DMS 273 (cell line): ENCODE data around the gene ANKRD50.

ENCODE experiments used
- DNase-seq: peaks from one replicate; lab custom pipeline; 2025; ENCODE audit not compliant: unreplicated experiment; lab: John Stamatoyannopoulos, UW

ANKRD50 gene

GRCh38 chr4:124637321-124637720, 75.2 kb downstream of the ANKRD50 start:
- DNase-seq = no peak

GRCh38 chr4:124636788-124637187, 75.7 kb downstream of the ANKRD50 start:
- DNase-seq = no peak

GRCh38 chr4:124635331-124635730, 77.2 kb downstream of the ANKRD50 start:
- DNase-seq = no peak

- DNase-seq = no peak
Observed at GRCh38 chr4:124633285-124633941, 79.1 kb downstream of the ANKRD50 start.

GRCh38 chr4:124632439-124632838, 80.1 kb downstream of the ANKRD50 start:
- DNase-seq = no peak

GRCh38 chr4:124631760-124632159, 80.8 kb downstream of the ANKRD50 start:
- DNase-seq = peak; percentile 5

GRCh38 chr4:124629681-124630080, 82.9 kb downstream of the ANKRD50 start:
- DNase-seq = no peak
